Neural progenitor cell (in vitro differentiated cells): ENCODE results near the gene GHR.

Experiments used
- CTCF ChIP-seq: fragments of 200-600 bp; sonication (generic); IDR thresholded peaks from 2 replicates; pipeline ENCODE4 v1.5.1; 2017; ENCODE audit warnings: antibody characterized with exemption, mild to moderate bottlenecking
- EZH2phosphoT487 ChIP-seq: fragments of 200-600 bp; sonication (generic); IDR thresholded peaks from 2 replicates; pipeline ENCODE4 v1.6.1; 2017; ENCODE audit warnings: antibody characterized with exemption

DNA sequence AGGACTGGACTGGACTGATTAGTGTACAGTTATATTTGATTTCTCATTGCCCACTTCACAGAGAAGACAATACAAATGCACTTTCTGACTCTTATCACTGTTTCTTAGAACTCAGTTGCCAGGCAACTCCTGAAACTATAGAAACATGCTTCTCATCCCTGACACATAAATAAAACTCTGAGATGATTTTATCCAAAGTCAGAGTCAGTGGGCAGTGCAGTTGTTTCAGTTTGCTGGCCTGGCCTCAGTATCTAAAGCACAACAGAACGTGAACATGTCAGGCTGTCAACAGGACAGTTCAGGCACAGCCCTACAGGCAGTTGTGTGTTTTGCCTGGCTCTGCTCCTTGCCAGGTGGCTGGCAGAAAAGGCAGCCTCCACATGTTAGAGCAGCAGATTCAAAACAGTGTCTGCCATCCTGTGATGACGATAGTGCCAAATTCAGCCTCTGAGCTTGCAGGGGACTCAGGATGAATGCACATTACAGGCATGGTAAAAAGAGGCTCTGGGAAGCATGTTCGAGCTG, 268.2 kb downstream of the GHR start:
- TF ChIP-seq CTCF (no peak), EZH2phosphoT487 (no peak)
